ENCODE data around the gene PAGR1. TPM values are rescaled to one million over a fixed set of nuclear protein-coding genes. Genes with fewer than 3 reads are reported as not detected.

PAGR1 gene
- total RNA-seq, 1 experiment from 2014 or later, result 60.1 TPM

- TF ChIP-seq ETV6 (CRISPR knock-in tag; IDR thresholded peaks at IDR 0.05) (peak; percentile 95), ZNF138 (CRISPR knock-in tag; conservative IDR thresholded peaks at IDR 0.05) (no peak), ZNF263 (CRISPR knock-in tag; IDR thresholded peaks at IDR 0.05; ENCODE audit: low read depth) (0 out of 2 replicates have a peak, but pooled peaks have one; percentile 56), SMAD4 (CRISPR knock-in tag; IDR thresholded peaks at IDR 0.05) (no peak), MAX (CRISPR knock-in tag; IDR thresholded peaks at IDR 0.05) (peak; percentile 85), PRRX2 (CRISPR knock-in tag; IDR thresholded peaks at IDR 0.05) (no peak; the same call in 1 of the 2 replicates), FOXK1 (CRISPR knock-in tag; IDR thresholded peaks at IDR 0.05) (peak; percentile 78), TEAD4 (CRISPR knock-in tag; IDR thresholded peaks at IDR 0.05) (no peak), ZBTB21 (CRISPR knock-in tag; IDR thresholded peaks at IDR 0.05; ENCODE audit: borderline replicate concordance) (no peak), ZNF219 (CRISPR knock-in tag; IDR thresholded peaks at IDR 0.05; ENCODE audit: borderline replicate concordance) (no peak), RELA (CRISPR knock-in tag; IDR thresholded peaks at IDR 0.05; ENCODE audit: borderline replicate concordance) (0 out of 2 replicates have a peak, but pooled peaks have one; percentile 11), FOXP1 (CRISPR knock-in tag; IDR thresholded peaks at IDR 0.05; ENCODE audit: borderline replicate concordance) (peak; percentile 71; the same call in 1 of the 2 replicates), NR2C2 (CRISPR knock-in tag; IDR thresholded peaks at IDR 0.05) (0 out of 2 replicates have a peak, but pooled peaks have one; percentile 8), ATF3 (CRISPR knock-in tag; conservative IDR thresholded peaks at IDR 0.05) (no peak), ZNF416 (CRISPR knock-in tag; IDR thresholded peaks at IDR 0.05) (0 out of 2 replicates have a peak, but pooled peaks have one; percentile 5), IRF1 (CRISPR knock-in tag; IDR thresholded peaks at IDR 0.05) (0 out of 2 replicates have a peak, but pooled peaks have one; percentile 44), JAZF1 (CRISPR knock-in tag; IDR thresholded peaks at IDR 0.05) (no peak)
Observed at GRCh38 chr16:29815793-29816693, at the start of gene PAGR1 (continued).

GRCh38 chr16:29766571-29766970, 49.4 kb upstream of the PAGR1 start:
- DNase-seq (ENCODE audit: low spot score) (no peak), ATAC-seq (no peak)
- Mint-ChIP-seq H3K27ac (no peak overlapping the region), H3K4me3 (no peak overlapping the region), H3K9me3 (no peaks in the 10 kb centered on the region), H3K36me3 (no peaks in the 10 kb centered on the region), H3K27me3 (ENCODE audit: low read depth) (peaks cover 3% of the 10 kb centered on the region; the same call in 1 of the 2 replicates), H3K4me1 (0 out of 2 replicates have a peak, but pooled peaks cover 2% of the 10 kb centered on the region)
- ChIA-PET CTCF (interaction anchor here (2.5 to 2.6 kb wide), 2 partner anchors 18 to 24 kb away, joined by 9 read pairs; partner anchors contain the start of gene KIF22), POLR2A (interaction anchor here (0.7 kb wide), 1 partner anchor 64 kb away, joined by 3 read pairs; no protein-coding TSS in a partner anchor)
- TF ChIP-seq ZNF512 (CRISPR knock-in tag; IDR thresholded peaks at IDR 0.05; ENCODE audit: borderline replicate concordance) (no peak), ZNF423 (CRISPR knock-in tag; IDR thresholded peaks at IDR 0.05) (no peak), ZNF416 (CRISPR knock-in tag; IDR thresholded peaks at IDR 0.05) (no peak), ZSCAN18 (CRISPR knock-in tag; IDR thresholded peaks at IDR 0.05) (no peak)
